IPS-NIHi7 (cell line): ENCODE results near the gene LIME1.

ENCODE experiments used
- DNase-seq: peaks from one replicate; pipeline ENCODE4 v3.0.0; 2012; ENCODE audit warnings: mixed read lengths; ENCODE audit errors: extremely low spot score

The LIME1 gene

DNA sequence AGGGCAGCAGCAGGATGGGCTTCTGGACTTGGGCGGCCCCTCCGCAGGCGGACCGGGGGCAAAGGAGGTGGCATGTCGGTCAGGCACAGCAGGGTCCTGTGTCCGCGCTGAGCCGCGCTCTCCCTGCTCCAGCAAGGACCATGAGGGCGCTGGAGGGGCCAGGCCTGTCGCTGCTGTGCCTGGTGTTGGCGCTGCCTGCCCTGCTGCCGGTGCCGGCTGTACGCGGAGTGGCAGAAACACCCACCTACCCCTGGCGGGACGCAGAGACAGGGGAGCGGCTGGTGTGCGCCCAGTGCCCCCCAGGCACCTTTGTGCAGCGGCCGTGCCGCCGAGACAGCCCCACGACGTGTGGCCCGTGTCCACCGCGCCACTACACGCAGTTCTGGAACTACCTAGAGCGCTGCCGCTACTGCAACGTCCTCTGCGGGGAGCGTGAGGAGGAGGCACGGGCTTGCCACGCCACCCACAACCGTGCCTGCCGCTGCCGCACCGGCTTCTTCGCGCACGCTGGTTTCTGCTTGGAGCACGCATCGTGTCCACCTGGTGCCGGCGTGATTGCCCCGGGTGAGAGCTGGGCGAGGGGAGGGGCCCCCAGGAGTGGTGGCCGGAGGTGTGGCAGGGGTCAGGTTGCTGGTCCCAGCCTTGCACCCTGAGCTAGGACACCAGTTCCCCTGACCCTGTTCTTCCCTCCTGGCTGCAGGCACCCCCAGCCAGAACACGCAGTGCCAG is 39.7 kb upstream of the LIME1 start, which contains the start of gene TNFRSF6B:
Gene TNFRSF6B (plus strand): TSS at position 25 of the 729 bp plus-strand sequence. CDS start 116 bp downstream, at position 141.
- no peak for DNase-seq

DNA sequence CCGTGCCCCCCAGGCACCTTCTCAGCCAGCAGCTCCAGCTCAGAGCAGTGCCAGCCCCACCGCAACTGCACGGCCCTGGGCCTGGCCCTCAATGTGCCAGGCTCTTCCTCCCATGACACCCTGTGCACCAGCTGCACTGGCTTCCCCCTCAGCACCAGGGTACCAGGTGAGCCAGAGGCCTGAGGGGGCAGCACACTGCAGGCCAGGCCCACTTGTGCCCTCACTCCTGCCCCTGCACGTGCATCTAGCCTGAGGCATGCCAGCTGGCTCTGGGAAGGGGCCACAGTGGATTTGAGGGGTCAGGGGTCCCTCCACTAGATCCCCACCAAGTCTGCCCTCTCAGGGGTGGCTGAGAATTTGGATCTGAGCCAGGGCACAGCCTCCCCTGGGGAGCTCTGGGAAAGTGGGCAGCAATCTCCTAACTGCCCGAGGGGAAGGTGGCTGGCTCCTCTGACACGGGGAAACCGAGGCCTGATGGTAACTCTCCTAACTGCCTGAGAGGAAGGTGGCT is 39.1 kb upstream of the LIME1 start:
- DNase-seq: no peak

DNA sequence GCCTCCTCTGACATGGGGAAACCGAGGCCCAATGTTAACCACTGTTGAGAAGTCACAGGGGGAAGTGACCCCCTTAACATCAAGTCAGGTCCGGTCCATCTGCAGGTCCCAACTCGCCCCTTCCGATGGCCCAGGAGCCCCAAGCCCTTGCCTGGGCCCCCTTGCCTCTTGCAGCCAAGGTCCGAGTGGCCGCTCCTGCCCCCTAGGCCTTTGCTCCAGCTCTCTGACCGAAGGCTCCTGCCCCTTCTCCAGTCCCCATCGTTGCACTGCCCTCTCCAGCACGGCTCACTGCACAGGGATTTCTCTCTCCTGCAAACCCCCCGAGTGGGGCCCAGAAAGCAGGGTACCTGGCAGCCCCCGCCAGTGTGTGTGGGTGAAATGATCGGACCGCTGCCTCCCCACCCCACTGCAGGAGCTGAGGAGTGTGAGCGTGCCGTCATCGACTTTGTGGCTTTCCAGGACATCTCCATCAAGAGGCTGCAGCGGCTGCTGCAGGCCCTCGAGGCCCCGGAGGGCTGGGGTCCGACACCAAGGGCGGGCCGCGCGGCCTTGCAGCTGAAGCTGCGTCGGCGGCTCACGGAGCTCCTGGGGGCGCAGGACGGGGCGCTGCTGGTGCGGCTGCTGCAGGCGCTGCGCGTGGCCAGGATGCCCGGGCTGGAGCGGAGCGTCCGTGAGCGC is 38.5 kb upstream of the LIME1 start:
- DNase-seq: no peak

DNA sequence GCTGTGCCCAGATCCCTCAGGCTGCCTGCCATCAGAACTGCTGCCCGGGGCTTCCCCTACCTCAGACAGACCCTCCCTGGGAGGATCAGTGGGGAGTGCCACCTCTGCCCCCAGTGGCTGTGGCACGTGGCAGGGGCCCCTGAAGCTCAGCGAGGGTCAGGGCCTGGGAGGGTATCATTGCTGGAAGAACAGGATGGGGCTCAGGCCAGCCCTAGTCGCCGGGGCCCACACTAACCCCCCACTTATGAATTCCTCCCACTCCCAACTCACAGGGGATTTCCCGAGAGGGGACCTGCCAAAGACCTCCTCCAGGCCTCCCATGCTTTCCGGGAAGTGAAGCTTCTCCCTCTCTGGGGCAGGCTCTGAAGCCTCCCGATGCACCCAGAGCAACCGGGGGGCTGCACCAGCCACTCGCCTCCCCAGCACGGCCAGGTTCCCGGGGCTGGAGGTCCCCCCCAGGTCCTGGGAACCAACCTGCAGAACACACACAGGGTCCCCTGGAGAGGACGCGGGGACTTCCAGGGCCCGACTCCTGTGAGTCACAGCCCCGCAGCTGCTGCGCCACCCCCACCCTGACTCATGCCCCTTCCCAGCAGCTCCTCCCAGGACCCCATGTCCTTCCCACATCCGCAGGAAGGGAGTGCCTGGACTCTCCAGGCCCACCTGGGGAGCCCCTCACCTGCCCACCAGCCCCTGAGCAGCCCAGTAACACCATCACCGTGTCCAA is 37.6 kb upstream of the LIME1 start:
- peak; percentile 66 for DNase-seq

DNA sequence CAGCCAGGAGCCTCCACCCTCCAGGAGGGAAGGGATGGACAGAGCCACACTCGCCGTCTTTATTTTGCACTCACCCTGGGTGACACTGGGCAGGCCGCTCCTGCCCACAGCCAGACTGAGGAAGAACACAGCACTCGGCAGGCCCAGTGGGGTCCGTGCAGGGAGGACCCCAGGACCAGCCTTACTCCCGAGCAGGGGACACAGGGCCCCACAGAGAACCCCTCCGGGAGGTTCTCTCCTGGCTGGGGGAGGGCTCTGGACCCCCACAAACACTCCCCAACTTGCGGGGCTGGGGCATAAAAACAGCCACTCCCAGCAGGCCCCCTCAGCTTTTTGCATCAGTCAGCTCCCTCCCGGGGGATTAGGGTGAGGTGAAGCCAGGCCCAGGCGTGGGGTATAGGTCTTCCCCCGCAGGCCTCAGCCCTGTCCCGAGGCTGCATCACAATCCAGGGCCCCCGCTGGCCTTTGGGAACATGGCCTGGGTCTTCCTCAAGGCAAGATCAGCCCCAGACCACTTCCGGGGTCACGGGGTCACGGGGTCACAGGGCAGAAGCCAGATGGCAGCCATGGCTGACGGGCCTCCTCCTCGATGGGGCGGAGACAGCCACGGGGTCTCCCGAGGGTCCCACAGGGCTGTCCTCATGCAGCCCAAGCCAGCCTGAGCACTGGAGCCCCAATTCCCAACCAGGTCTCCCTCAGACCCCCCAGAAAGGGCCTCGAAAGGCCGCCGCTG is 36.8 kb upstream of the LIME1 start:
- no peak for DNase-seq

DNA sequence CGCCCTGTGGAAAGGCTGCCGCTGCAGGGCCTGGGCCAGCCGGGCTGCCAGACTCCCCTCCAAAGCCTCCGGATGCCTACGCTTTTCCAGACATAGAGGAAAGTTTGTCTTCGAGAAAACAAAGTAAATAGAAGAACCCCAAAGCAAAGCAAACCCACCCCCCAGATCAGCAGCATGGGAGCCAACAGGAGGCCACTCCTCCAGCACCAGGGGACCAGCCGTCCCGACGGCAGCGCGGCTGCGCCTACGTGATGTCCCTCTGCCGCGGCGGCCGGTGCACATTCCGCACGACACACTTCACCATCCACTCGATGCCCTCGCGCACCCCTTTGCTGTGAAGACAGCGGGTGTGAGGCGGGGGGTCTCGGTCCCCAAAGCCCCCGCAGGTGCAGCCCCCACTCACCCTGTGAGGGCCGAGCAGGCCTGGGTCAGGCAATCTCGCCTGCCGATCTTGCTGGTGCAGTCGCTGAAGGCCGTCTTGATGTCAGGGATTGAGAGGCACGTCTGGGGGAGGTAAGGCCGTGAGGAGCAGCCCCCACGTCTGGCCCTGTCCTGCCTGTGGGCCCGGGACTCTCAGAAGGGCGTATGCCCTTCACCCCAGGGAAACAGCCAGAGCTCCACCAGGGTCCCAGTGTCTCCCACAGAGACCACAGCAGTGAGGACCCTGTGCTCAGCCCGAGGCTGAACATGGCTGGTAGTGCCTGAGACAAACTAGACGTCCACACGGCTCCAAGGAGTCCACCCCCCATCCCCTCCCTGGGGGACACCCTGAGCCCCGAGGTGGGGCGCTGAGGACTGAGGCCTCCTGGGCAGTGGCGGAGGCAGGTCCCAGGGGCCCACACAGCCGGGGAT is 36.0 kb upstream of the LIME1 start:
- DNase-seq: no peak

DNA sequence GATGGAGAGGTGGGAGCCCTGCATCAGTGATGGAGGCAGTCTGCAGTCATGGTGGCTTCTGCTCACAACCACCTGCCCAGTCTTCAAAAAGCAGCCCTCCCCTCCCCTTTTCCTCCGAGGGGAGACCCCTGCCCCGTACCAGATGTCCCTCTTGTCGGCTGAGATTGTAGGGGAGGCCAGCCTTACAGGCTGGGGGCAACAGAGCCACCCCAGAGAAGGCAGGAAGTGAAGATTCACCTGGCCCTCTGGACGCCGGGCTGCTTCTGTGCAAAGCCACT is 35.5 kb upstream of the LIME1 start:
- DNase-seq: no peak

DNA sequence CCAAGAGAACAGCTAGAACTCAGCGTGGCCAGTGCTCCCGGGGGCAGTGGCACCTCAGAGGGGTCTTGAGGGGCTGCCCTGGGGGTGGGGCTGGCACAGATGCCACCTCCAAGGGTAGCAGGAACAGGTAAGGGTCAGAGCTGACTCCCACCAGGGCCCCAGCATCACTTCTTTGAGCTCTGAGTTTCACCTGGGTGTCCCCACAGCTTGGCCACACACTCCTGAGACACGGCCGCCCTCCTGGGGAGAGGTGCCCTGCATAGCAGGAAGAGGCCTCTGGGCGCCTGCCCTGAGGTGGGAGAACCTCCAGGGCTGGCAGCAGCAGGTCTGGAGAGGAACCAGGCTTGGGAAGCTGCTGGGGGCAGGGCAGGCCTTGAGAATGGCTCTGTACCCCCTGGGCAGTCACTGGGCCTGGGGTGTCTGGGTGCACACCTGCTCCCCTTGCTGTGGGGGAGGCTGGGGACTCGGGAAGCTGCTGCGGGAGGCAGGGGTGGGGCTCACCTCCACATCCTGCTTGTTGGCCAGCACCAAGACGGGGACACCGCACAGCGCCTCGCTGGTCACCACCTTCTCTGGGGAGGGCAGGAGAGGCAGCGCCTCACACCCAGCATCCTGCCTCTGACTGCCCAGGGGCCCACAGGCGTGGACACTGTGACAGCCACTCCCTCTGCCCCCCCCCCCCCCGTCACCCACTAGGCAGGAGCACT is 35.0 kb upstream of the LIME1 start:
- DNase-seq: no peak

DNA sequence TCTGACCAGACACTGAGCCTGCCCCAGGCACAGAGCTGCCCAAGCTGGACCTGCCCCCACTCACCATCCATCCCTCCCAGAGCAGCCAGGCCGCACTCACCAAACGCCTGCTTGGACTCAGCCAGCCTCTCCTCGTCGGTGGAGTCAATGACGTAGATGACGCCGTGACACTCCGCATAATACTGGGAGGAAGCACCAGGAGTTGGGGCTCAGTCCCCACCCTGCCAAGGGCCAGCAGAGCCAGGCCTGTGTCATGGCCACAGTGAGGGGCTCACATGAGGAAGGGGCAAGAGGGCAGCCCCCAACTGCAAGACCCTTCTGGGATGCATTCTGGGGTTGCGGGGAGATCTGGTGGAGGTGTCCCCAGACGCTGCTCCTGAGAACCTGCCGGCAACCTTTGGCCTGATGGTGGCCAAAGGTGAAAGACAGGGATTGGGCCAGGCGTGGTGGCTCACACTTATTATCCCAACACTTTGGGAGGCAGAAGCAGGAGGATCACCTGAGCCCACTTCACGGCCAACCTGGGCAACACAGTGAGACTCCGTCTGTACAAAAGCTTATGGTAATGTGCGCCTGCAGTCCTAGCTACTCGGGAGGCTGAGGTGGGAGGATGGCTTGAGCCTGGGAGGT is 34.3 kb upstream of the LIME1 start:
- no peak for DNase-seq

DNA sequence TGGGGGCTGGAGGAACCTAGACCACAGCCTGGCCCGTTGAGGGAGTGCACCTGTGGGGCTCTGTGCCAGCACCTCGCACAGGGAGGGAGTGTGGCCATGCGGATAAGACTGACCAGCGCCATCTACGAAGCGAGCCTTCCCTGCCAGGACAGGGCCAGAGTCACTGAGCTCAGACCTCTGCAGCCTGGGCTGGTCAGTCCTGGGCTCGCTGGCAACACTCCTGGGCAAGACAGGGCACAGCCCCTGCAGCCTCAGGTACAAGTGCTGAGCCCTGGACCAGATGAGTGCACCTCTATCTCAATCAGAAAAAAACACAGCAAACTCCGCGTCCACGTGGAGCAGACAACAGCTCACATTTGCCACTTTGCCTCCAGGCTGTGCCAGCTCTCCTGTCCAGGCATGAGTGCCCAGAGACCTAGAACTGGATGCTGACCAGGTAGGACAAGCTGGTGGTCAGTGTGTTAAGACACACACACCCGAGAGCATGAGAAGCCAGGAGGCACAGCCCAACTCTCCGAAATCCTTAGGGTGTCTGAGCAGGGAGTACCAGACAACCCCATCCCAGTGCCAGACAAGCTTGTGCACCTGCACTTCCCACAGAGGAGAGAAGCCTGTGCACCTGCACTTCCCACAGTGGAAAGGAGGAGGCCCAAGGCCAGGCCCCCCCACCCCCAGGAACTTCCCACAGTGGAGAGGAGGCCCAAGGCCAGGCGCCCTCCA is 33.6 kb upstream of the LIME1 start:
- no peak for DNase-seq

DNA sequence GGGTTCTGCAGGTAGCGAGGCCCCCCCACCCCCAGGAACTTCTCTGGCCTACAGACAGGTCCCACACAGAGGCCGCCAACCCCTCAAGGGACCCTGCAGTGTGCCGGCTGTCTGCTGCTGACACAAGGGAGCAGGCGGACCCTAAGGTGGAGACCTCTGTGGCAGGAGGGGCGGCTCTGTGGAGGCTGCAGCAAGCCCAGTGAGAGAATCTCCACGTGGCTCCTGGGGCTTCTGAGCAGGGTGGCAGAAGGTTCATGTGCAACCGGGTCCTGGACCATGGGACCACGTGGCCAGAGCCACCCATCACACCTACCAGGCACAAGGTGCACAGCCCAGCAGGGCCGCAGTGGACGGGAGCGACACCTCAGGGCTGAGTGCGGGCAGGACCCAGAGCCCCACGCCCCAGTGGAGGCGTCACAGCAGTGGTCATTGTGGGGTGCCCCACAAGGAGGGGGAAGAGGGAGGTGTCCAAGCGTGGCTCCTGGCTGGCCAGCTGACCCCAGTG is 32.9 kb upstream of the LIME1 start:
- DNase-seq: no peak

DNA sequence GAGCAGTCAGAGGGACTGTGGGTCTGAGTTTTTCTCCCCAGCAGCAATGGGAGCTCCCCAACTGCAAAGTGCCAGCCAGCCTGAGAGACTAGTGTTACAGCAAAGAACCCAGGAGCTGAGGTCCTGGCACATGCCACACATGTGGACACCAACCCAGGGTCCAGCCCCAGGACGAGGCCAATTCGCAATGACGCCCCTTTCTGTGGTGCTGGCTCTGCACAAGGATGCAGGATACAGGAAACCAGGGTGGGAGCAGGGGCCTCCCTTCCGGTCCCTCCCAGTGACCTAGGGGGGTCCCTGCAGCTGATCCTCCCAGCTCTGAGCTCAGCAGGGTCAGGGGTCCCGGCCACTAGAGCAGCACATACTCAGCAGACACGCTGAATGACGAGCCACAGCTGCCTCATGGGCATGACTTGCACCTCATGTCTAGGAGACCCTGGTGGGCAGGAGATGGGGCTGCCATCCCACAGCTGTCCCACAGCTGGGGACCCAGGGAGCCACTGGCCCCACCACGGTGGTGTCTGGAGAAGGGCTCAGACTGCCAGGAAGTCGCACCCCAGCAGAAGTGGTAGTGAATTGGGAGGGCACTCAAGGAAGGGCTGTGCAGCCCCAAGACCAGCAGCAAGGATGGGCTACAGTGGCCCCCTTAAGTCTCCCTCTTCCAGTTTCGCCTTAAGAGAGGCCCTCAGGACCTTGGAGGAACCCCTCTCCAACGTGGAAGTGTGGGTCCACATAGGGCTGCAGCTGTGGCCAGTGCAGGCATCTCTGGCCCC is 32.3 kb upstream of the LIME1 start:
- DNase-seq: no peak

DNA sequence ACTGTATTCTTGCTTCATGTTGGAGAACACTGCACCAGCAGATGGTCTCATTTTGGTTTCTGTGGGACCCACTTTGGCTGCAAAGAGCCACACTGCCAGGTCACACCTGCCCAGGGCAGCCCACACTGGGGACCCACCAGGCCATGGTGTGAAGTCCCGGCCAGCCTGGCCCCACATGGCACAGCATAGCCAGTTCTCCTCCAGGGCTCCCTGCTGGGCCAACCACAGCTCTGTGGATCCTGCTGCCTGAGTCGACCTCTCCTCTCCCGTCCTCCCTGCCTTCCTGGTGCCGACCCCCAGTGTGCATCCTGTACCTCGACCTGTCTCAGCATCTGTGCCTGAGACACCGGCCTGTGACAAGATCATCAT is 31.7 kb upstream of the LIME1 start:
- no peak for DNase-seq

DNA sequence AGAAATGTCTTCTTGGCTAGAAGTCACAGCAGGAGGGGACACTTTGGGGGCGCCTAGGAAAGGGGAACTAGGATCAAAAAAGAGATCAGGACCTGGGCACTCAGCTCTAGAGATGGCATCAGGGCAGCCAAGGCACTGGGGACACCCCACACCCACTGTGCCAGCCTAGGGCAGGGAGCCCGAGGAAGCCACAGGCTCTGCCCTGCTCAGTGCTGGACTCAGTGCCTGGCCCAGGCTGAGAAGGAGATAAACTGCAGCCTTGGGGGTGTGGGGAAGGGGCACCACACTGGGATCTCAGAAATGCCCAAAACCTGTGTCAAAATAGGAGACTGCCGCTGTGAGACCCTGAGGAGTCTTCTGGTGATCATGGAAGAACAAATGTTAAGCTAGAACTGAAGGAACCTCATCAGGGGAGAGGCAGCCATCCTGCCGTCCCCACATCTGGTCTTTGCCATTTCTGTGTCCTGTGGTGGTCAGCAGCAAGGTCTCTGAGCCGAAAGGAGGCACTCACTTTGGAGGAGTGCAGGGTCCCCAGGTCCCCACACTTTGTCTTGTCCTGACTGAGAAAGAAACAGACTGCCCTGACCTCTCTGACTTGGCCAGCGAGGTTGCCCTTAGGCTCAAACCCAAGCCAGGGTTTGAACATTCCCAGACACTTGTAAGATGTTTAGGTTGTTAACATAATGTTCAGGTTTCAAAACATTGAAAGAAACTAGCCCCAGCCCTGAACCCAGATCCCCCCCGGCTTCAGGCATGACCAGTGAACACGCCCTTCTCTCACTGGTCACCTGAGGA is 31.0 kb upstream of the LIME1 start:
- no peak for DNase-seq

DNA sequence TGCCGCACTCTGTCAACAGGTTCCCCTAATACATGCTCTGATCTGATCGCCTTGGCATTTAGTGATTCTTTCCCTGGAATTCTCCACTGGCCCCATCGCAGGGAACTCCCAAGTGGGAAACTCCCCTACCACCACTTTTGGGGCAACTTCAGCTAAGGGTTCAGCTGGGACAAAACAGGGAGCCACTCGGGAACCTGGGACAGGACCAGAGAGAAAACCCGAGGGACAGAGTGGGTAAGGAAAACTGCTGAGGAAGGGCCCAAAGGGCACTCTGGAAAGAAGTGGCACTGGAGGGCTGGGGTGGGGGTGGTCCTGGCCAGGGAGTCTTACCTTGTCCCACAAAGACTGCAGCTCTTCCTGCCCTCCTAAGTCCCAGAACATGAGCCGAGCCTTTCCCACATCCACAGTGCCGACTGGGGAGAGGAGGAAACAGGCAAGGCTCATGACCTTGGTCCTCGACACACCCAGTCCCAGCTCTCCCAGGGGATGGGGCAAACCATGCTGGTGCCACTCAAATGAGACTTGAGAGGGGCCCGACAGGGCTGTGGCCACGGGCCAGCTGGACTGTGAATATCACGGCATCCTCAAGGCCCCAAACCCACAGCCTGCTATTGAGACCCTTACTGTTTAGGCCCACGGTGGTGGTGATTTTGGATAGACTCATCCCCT is 30.3 kb upstream of the LIME1 start:
- DNase-seq: no peak

DNA sequence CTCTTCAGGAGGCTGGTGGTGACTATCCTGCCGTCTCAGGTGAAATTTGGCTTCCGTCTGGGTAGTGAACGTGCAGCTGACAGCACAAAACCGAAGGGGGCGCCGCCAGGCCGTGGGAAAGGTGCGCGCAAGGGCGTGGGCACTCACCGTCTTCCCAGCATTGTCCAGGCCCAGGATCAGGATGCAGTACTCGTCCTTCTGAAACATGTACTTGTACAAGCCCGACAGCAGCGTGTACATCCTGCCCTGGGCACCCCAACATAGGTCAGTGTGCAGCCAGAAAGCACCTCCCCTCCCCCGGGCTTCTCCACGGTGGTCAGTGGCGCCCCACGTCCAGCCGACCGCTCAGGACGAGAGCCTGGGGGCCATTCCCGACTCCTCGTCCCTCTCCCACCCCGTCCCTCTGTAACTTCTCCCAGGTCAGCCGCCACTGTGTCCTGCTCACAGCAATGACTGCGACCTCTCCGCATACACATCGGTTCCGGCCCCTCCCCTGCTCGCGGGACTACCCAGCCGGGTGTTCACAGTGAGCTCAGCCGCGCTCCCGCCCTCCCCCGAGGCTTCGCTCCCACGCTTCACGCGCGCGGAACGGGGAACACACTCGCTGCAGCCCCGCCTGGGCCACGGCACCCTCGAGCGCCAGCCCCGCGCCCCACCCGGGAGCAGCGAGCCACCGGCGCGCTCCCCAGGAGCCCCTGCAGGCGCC is 29.5 kb upstream of the LIME1 start:
- peak; percentile 49 for DNase-seq
